Astrocyte of the cerebellum (primary cell): Measurements from ENCODE around the gene SETMAR.

ENCODE experiments used
- DNase-seq: peaks from one replicate; pipeline ENCODE4 v3.0.0-alpha.2; 2011; ENCODE audit warnings: low read depth
- H3K4me3 ChIP-seq: 2 replicates; pipeline ENCODE4 v1.5.1; 2011; ENCODE audit warnings: mild to moderate bottlenecking, low read depth, low read length, moderate library complexity
- CTCF ChIP-seq: IDR thresholded peaks from 2 replicates; pipeline ENCODE4 v1.5.1; 2012; ENCODE audit warnings: low read length, low read depth, moderate library complexity, mild to moderate bottlenecking; ENCODE audit errors: missing control alignments
- in situ Hi-C: cut with HindIII; loops from 2 replicates; pipeline ENCODE4 v1.10.0; 2017; ENCODE audit warnings: low sequenced_read_pairs

SETMAR gene

GRCh38 chr3:4311496-4311895 lies 8.3 kb downstream of the SETMAR start:
- DNase-seq = no peak
- no peak for TF ChIP-seq CTCF
- in situ Hi-C loops = no loop called here
- no peak overlapping the region for H3K4me3 ChIP-seq

GRCh38 chr3:4313606-4314293 lies 10.6 kb downstream of the SETMAR start:
- DNase-seq = no peak
- H3K4me3 ChIP-seq = no peak overlapping the region
- in situ Hi-C loops = no loop called here
- no peak for TF ChIP-seq CTCF

- TF ChIP-seq CTCF = peak; percentile 17
- no peak overlapping the region for H3K4me3 ChIP-seq
- no peak for DNase-seq
- in situ Hi-C loops = no loop called here
Observed at GRCh38 chr3:4314688-4315087, 11.5 kb downstream of the SETMAR start.

GRCh38 chr3:4320096-4320911 lies 17.1 kb downstream of the SETMAR start:
- no peak for DNase-seq
- H3K4me3 ChIP-seq = no peak overlapping the region
- in situ Hi-C loops = no loop called here
- TF ChIP-seq CTCF = no peak

GRCh38 chr3:4321732-4322131 lies 18.6 kb downstream of the SETMAR start:
- in situ Hi-C loops = no loop called here

GRCh38 chr3:4322635-4323034 lies 19.5 kb downstream of the SETMAR start:
- DNase-seq = peak; percentile 9
- in situ Hi-C loops = no loop called here
- H3K4me3 ChIP-seq = no peak overlapping the region
- TF ChIP-seq CTCF = no peak

More at GRCh38 chr3:4321732-4322131, 18.6 kb downstream of the SETMAR start:
- no peak for DNase-seq
- no peak for TF ChIP-seq CTCF
- no peak overlapping the region for H3K4me3 ChIP-seq
